GM10266 (cell line): ENCODE measurements around the gene PDGFRB.

Experiments
- DNase-seq: peaks from one replicate; pipeline ENCODE4 v3.0.0; 2012; ENCODE audit errors: extremely low spot score
- CTCF ChIP-seq: IDR thresholded peaks from 2 replicates; pipeline ENCODE4 v1.5.1; 2012; ENCODE audit warnings: mild to moderate bottlenecking, low read depth; ENCODE audit not compliant: control insufficient read depth, insufficient read depth; ENCODE audit errors: missing control alignments

The PDGFRB gene

GRCh38 chr5:150188146-150188842 lies 32.6 kb upstream of the PDGFRB start:
- no peak for DNase-seq
- TF ChIP-seq CTCF, result no peak

DNA sequence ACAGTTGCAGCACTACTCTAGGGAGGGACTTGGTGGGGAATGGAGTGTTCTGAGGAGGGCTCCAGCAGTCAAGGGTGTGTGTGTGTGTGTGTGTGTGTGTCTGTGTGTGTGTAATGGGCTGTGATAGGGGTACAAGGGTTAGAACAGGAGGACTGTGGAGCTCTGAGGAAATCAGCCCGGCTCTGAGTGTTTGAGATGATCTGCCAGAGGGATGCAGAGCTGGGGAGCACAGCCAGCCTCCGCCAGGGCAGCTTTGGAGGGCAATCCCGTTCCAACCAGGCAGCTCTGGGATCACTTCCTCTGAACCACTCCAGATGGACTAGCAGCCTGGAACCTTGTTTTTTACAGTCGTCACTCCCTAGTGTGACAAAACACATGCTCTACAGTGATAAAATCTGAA lies 31.3 kb upstream of the PDGFRB start:
- DNase-seq, result no peak
- TF ChIP-seq CTCF, result no peak

DNA sequence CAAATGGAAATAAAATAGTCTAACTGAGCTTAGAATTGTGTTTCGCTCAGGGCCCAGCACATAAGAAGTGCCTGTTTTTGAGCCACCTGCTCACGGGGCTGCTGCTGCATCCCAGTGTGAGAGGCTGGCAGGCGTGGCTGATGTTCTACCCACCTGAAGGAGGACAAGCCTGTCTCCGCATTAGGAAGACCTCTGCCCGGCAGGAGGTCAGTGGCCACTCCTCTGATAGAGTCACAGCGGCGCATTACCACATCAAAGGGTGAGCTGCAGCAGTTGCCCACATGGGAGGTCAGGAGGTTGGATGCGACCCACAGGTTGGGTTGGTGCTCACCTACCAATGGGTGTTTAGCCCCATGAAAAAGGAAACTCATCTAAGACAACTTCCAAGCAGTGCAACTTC lies 30.5 kb upstream of the PDGFRB start:
- TF ChIP-seq CTCF, result no peak
- no peak for DNase-seq

GRCh38 chr5:150184990-150185912 lies 29.6 kb upstream of the PDGFRB start:
- no peak for DNase-seq
- TF ChIP-seq CTCF, result no peak

DNA sequence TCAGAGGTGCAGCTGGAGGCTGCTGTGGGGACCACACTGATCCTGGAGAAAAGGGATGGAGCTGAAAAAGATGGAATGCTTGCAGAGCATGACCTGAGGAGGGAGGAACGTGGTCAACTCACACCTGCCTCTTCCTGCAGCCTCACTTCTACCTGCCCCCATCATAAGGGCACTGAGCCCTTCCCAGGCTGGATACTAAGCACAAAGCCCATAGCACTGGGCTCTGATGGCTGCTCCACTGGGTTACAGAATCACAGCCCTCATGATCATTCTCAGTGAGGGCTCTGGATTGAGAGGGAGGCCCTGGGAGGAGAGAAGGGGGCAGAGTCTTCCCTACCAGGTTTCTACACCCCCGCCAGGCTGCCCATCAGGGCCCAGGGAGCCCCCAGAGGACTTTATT lies 28.4 kb upstream of the PDGFRB start:
- TF ChIP-seq CTCF, result no peak
- no peak for DNase-seq

DNA sequence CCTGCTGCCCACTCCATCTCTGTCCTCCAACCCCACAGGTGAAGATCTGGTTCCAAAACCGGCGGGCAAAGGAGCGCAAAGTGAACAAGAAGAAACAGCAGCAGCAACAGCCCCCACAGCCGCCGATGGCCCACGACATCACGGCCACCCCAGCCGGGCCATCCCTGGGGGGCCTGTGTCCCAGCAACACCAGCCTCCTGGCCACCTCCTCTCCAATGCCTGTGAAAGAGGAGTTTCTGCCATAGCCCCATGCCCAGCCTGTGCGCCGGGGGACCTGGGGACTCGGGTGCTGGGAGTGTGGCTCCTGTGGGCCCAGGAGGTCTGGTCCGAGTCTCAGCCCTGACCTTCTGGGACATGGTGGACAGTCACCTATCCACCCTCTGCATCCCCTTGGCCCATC lies 27.8 kb upstream of the PDGFRB start:
- TF ChIP-seq CTCF, result no peak
- no peak for DNase-seq

GRCh38 chr5:150182774-150183173 lies 27.1 kb upstream of the PDGFRB start:
- no peak for DNase-seq
- no peak for TF ChIP-seq CTCF
